ENCODE measurements around the gene TRAPPC8.
"Not testable (repeated sequence)": the region's sequence is repeated elsewhere in the genome, so short reads cannot be mapped to it uniquely, and the experiment has no call there.

The TRAPPC8 gene

GRCh38 chr18:31943878-31944816, 1.2 kb upstream of the TRAPPC8 start:
- no peak for FAIRE-seq

- no peak for FAIRE-seq
Observed at GRCh38 chr18:31942291-31942998, 483 bp downstream of the TRAPPC8 start.

GRCh38 chr18:31941010-31941809, 1.7 kb downstream of the TRAPPC8 start:
- no peak for FAIRE-seq

GRCh38 chr18:31934773-31935172, 8.2 kb downstream of the TRAPPC8 start:
- not testable (repeated sequence) for FAIRE-seq

GRCh38 chr18:31931886-31932240, 11.1 kb downstream of the TRAPPC8 start:
- FAIRE-seq = no peak

GRCh38 chr18:31931163-31931885, 11.6 kb downstream of the TRAPPC8 start:
- FAIRE-seq = no peak

GRCh38 chr18:31929273-31929672, 13.7 kb downstream of the TRAPPC8 start:
- FAIRE-seq = no peak

GRCh38 chr18:31926988-31927387, 15.9 kb downstream of the TRAPPC8 start:
- not testable (repeated sequence) for FAIRE-seq

GRCh38 chr18:31920277-31920676, 22.7 kb downstream of the TRAPPC8 start:
- FAIRE-seq = no peak

- not testable (repeated sequence) for FAIRE-seq
Observed at GRCh38 chr18:31919366-31919765, 23.6 kb downstream of the TRAPPC8 start.

GRCh38 chr18:31918733-31919132, 24.2 kb downstream of the TRAPPC8 start:
- FAIRE-seq = peak; percentile 14

- no peak for FAIRE-seq
Observed at GRCh38 chr18:31901063-31901462, 41.9 kb downstream of the TRAPPC8 start.

- FAIRE-seq = not testable (repeated sequence)
Observed at GRCh38 chr18:31899771-31900170, 43.2 kb downstream of the TRAPPC8 start.

- no peak for FAIRE-seq
Observed at GRCh38 chr18:31892936-31893335, 50.0 kb downstream of the TRAPPC8 start.

- no peak for FAIRE-seq
Observed at GRCh38 chr18:31891566-31891965, 51.4 kb downstream of the TRAPPC8 start.

- no peak for FAIRE-seq
Observed at GRCh38 chr18:31884020-31884419, 58.9 kb downstream of the TRAPPC8 start.

GRCh38 chr18:31880186-31880898, 62.6 kb downstream of the TRAPPC8 start:
- FAIRE-seq = no peak

GRCh38 chr18:31878358-31878757, 64.6 kb downstream of the TRAPPC8 start:
- no peak for FAIRE-seq

GRCh38 chr18:31877900-31878299, 65.0 kb downstream of the TRAPPC8 start:
- FAIRE-seq = no peak

- no peak for FAIRE-seq
Observed at GRCh38 chr18:31876707-31877106, 66.2 kb downstream of the TRAPPC8 start.

- FAIRE-seq = no peak
Observed at GRCh38 chr18:31875301-31875700, 67.6 kb downstream of the TRAPPC8 start.

GRCh38 chr18:31863103-31863502, 79.8 kb downstream of the TRAPPC8 start:
- FAIRE-seq = no peak
